Stimulated activated CD4-positive, alpha-beta T cell treated with anti-CD3 and anti-CD28 coated beads, Interleukin-12 subunit alpha, Interleukin-12 subunit beta, amount 100 ng/mL, for 48 hours (primary cell): ENCODE measurements around the gene AIF1L.
A peak's percentile ranks its signal among the peaks of the same experiment; 100 is the strongest.

Experiments used
- DNase-seq, 3 donors: peaks; one replicate each; pipeline ENCODE4 v3.0.0-alpha.2; 2020; ENCODE audit warnings: low read depth in 2 of 3, low spot score in 1 of 3

The AIF1L gene

GRCh38 chr9:131076347-131077195 is 19.8 kb upstream of the AIF1L start:
- DNase-seq, result no peak

- no peak for DNase-seq
Observed at GRCh38 chr9:131078427-131079366, 17.6 kb upstream of the AIF1L start.

DNA sequence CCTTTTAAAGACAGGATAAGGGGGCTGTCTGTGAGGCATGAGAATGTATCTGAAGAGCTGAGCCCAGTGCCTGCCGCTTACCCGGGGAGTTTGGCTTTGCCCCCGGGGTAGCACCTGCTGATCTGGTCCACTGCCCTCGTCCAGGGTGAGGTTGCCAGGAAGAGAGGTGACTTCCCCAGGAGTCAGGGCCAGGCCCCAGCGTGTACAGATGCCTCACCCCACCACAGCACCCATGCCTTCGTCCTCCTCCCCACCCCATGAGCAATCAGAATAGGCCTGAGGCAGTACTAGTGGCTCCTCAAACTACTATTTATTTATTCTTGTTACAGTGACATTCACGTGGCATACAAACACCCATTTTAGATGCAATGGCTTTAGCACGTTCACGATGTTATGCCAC is 15.7 kb upstream of the AIF1L start:
- DNase-seq, result no peak

GRCh38 chr9:131081868-131082267 is 14.5 kb upstream of the AIF1L start:
- DNase-seq, result no peak

DNA sequence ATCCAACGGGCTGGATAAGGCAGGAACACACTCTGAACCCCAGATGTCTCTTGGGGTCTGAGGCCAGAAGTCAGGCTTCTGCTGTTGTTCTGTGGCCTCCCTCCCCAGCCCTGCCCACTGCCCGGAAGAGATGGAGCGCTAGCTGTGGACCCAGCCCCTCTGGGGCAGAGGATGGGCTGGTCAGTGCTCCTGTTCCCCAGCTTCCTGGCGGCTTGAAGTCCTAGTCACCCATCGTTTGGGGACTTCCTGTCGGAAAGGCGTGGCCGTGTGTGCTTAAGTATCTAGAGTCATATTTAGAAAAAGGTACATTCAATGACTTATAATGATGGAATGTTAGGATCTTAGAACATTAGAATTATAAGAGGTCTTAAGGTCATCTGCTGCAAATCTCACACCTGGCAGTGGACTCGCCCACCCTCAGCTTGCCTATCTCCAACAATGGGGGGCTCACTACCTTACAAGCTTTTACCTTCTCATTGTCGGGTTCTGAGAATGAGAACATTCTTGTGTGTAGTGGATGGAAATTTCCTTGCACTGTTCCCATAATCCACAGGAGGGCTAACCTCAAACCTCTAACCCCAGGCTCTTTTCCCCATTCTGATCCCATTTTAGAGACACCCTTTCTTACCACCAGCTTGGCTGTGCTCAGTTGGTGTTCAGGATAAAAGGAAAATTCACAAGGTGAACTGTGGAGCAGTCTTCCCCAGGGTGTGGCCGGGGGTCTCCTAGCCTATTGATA is 13.4 kb upstream of the AIF1L start:
- DNase-seq, result no peak

DNA sequence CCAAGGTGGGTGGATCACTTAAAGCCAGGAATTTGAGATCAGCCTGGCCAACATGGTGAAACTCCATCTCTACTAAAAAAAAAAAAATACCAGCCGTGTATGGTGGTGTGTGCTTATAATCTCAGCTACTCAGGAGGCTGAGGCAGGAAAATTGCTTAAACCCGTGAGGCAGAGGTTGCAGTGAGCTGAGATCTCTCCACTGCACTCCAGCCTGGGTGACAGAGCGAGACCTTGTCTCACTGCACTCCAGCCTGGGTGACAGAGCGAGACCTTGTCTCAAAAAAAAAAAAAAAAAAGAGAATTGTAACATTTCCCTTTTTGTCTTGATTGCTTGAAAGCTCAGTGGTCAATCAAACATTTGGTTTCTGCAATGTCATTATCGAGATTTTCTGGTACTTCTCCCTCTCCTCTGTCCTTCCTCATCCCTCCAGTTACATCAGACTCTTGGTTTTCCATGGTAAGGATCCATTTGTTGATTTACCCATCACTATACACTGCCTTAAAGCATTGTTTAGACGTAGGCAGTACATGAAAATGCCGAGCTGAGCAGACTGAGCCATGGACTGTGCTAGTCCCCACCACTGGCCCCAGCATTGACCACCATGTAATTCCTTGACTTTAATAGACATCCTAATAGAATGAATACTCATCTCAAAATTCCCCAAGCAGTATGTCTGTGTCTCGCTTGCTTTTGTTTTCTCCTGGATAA is 11.5 kb upstream of the AIF1L start:
- no peak for DNase-seq

- DNase-seq, result no peak
Observed at GRCh38 chr9:131085370-131086122, 10.8 kb upstream of the AIF1L start.

GRCh38 chr9:131087354-131087893 is 8.9 kb upstream of the AIF1L start:
- DNase-seq, result no peak

GRCh38 chr9:131090025-131090787 is 6.1 kb upstream of the AIF1L start:
- DNase-seq, result no peak

- no peak for DNase-seq
Observed at GRCh38 chr9:131091352-131091992, 4.9 kb upstream of the AIF1L start.

DNA sequence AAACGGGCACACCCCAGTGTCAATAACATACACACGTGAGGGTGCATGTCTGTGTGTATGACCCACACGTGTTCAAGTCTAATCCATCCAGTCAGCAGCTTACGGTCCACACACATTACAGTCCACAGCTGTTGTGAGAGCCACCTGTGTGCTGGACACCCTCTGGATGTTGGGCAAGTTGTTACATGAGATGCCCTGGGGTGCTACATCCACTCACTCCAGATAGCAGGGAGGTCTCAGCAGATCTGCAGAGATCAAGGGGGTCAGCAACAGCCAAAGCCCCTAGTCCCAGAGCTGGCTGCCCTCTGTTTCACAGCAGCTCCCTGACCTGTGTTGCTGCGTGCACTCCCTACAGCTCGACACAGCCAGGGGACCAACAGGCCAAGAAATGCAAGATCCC is 4.3 kb upstream of the AIF1L start:
- DNase-seq, result no peak

- no peak for DNase-seq
Observed at GRCh38 chr9:131092548-131093440, 3.5 kb upstream of the AIF1L start.

DNA sequence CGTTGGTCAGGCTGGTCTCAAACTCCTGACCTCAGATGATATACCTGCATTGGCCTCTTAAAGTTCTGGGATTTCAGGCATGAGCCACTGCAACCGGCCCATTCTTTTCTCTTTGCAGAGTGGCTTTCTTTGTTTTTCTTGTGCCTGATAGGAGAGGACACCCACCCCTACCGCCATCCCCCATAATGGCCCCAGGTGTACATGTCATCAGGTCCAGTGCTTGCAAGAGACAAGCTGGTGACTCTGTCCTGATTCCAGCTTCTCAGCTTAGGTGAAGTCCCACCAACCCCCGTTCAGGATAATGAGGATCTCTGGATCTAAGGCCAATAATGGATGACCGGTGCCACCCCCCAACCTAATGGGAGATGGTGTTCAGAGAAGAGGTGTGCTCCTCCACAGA is 2.3 kb upstream of the AIF1L start:
- DNase-seq, result no peak

DNA sequence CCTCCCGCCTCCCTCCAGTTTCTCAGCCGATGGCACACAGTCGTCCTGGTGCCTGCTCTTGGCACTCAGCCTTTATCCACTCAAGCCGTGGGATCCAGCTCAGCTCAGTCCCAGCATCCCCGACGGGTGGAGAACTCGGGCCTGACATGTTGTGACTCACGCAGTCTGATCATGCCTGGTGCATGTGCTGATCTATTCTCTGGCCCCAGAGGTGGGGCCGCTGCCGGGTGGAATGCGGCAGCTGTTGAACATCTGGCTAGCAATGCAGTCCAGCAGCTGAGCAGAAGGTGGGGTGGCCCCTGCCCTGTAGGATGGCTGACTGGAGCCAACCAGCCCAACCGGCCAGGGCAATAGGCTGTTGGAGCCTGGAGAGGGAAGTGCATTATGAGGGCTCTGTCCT is 1.7 kb upstream of the AIF1L start:
- DNase-seq, result no peak

GRCh38 chr9:131095666-131096268 is 564 bp upstream of the AIF1L start:
- peak in 1 of 3 donors; percentile 4 for DNase-seq

- DNase-seq, result no peak
Observed at GRCh38 chr9:131097126-131097947, 1.0 kb downstream of the AIF1L start.
